ENCODE measurements around the gene RFX2.
"Not testable (repeated sequence)": the region's sequence is repeated elsewhere in the genome, so short reads cannot be mapped to it uniquely, and the experiment has no call there.

RFX2 gene

DNA sequence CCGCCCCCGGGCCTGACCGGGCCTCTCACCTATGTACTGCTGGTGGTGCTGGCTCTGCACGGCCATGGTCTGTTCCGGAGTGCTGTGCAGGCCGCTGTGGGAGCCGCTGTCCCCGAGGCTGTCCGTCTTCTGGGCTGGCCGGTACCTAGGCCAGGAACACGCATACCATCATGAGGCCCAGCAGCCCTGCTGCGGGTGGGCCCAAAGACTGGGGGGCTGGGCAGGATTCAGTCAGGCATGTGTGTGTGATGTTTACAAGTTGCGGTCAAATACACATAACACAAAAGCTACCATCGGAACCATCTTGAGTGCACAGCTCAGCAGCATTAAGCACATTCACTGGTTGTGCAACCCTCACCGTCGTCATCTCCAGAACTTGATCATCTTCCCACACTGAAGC is 100.2 kb downstream of the RFX2 start:
- TF ChIP-seq, protein P1, sequence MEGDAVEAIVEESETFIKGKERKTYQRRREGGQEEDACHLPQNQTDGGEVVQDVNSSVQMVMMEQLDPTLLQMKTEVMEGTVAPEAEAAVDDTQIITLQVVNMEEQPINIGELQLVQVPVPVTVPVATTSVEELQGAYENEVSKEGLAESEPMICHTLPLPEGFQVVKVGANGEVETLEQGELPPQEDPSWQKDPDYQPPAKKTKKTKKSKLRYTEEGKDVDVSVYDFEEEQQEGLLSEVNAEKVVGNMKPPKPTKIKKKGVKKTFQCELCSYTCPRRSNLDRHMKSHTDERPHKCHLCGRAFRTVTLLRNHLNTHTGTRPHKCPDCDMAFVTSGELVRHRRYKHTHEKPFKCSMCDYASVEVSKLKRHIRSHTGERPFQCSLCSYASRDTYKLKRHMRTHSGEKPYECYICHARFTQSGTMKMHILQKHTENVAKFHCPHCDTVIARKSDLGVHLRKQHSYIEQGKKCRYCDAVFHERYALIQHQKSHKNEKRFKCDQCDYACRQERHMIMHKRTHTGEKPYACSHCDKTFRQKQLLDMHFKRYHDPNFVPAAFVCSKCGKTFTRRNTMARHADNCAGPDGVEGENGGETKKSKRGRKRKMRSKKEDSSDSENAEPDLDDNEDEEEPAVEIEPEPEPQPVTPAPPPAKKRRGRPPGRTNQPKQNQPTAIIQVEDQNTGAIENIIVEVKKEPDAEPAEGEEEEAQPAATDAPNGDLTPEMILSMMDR (IDR thresholded peaks at IDR 0.05; ENCODE audit: insufficient read depth, missing control alignments): no peak
- no peak for FAIRE-seq
- DNase-seq (ENCODE audit: insufficient read length, low spot score): no peak

- DNase-seq (ENCODE audit: insufficient read length, low spot score) (no peak), FAIRE-seq (no peak)
- TF ChIP-seq, protein P1 (IDR thresholded peaks at IDR 0.05; ENCODE audit: insufficient read depth, missing control alignments): no peak
Measured at GRCh38 chr19:6007866-6008265, 102.4 kb downstream of the RFX2 start.

- TF ChIP-seq, protein P1 (IDR thresholded peaks at IDR 0.05; ENCODE audit: insufficient read depth, missing control alignments): no peak
- FAIRE-seq (no peak), DNase-seq (ENCODE audit: insufficient read length, low spot score) (no peak)
Measured at GRCh38 chr19:6006896-6007295, 103.4 kb downstream of the RFX2 start.

DNA sequence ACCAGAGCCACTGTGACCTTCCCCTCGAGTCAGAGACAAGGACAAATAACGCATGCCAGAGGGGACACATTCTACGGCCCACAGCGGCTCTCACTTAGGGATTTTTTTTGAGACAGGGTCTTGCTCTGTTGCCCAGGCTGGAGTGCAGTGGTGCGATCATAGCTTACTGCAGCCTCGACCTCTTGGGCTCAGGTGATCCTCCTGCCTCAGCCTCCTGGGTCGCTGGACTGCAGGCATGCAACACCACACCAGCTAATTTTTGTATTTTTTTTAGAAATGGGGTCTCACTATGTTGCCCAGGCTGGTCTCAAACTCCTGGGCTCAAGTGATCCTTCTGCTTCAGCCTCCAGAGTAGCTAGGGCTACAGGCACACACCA is 104.2 kb downstream of the RFX2 start:
- not testable (repeated sequence) for FAIRE-seq; DNase-seq (ENCODE audit: insufficient read length, low spot score)

GRCh38 chr19:6005321-6006069 is 104.8 kb downstream of the RFX2 start:
- no peak for DNase-seq (ENCODE audit: insufficient read length, low spot score)
- TF ChIP-seq, protein P1 (IDR thresholded peaks at IDR 0.05; ENCODE audit: insufficient read depth, missing control alignments): no peak
- FAIRE-seq: no peak

DNA sequence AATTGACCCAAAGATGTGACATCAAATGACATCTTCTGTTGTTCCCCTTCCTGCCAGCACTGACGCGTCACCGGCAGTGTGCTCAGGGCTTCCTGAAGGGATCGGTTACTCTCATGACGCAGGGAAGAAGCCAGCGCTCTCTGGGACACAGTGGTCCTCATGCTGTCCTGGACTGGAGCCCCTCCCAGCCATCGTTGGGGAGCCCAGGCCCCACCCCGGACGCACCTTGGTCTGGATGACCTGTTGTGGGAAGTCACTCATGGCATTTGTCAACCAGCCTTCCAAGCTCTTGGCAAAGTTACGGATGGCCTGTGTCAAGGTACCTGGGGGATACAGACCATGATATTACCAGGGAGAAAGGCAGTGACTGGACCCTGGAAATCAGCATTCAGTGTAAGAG is 106.3 kb downstream of the RFX2 start:
- no peak for FAIRE-seq
- no peak for DNase-seq (ENCODE audit: insufficient read length, low spot score)
- TF ChIP-seq, protein P1 (IDR thresholded peaks at IDR 0.05; ENCODE audit: insufficient read depth, missing control alignments): no peak

- DNase-seq (ENCODE audit: insufficient read length, low spot score) (no peak), FAIRE-seq (no peak)
Measured at GRCh38 chr19:6002591-6002990, 107.7 kb downstream of the RFX2 start.

More at GRCh38 chr19:6002591-6002990, 107.7 kb downstream of the RFX2 start:
- TF ChIP-seq, protein P1 (IDR thresholded peaks at IDR 0.05; ENCODE audit: insufficient read depth, missing control alignments): no peak
